Measurements from ENCODE around the gene SYT8. TPM values are rescaled to one million over a fixed set of nuclear protein-coding genes. Genes with fewer than 3 reads are reported as not detected.
"Not testable (repeated sequence)": the region's sequence is repeated elsewhere in the genome, so short reads cannot be mapped to it uniquely, and the experiment has no call there.

SYT8 gene, protein sequence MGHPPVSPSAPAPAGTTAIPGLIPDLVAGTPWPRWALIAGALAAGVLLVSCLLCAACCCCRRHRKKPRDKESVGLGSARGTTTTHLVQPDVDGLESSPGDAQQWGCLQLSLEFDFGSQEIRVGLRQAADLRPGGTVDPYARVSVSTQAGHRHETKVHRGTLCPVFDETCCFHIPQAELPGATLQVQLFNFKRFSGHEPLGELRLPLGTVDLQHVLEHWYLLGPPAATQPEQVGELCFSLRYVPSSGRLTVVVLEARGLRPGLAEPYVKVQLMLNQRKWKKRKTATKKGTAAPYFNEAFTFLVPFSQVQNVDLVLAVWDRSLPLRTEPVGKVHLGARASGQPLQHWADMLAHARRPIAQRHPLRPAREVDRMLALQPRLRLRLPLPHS
- total RNA-seq: not detected in 2 replicates

DNA sequence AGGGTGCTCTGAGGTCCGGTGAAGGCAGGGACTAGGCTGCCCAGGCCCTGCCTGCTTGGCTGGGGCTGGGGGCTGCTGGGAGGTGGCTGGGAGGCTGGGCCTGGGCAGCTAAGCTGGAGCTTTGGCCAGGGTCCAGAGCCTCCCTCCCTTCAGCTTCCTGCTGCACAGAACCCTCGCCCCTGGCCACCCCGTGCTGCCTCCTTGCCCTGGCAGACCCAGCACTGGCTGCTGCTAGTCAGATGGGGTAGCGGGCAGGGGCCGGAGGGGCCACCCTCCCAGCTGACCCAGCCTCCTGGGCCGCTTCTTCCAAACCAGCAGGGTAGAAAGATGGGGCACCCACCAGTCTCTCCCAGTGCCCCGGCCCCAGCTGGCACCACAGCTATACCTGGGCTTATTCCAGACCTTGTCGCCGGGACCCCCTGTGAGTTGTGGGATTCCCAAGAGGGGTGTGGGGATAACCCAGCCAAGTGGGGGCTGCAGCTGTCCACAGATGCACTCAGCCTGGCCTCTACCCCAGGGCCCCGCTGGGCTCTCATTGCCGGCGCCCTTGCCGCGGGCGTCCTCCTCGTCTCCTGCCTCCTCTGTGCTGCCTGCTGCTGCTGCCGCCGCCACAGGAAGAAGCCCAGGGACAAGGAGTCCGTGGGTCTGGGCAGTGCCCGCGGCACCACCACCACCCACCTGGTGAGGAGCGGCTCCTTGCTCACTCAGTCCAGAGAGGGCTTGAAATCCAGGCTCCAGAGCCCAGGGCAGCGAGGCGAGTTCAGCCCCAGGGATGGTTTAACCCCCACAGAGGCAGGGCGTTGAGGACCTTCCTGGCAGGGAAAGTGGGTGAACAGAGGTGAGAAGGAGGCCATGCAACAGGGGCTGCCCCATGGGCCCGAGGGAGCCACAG lies at the start of gene SYT8:
TSS of gene SYT8 (plus strand) at position 212 of the 892 bp plus-strand sequence. CDS start at position 328, 116 bp downstream.
- H3K27ac Mint-ChIP-seq: no peak within 1 kb of the TSS
- peaks cover 2% of the 10 kb centered on the region for H3K27me3 Mint-ChIP-seq (ENCODE audit: low read depth)
- intact Hi-C loops (cut with micrococcal nuclease): loop anchor here (5.0 to 10.0 kb wide), 2 partner anchors 50 to 317 kb away; no protein-coding TSS in a partner anchor
- H3K4me3 Mint-ChIP-seq (ENCODE audit: low read depth): no peak within 1 kb of the TSS
- H3K36me3 Mint-ChIP-seq (ENCODE audit: low read depth): no peaks in the 10 kb centered on the region
- DNase-seq (ENCODE audit: low spot score): no peak
- H3K4me1 Mint-ChIP-seq (ENCODE audit: low read depth): peaks cover 6% of the 10 kb centered on the region
- H3K9me3 Mint-ChIP-seq: no peaks in the 10 kb centered on the region

DNA sequence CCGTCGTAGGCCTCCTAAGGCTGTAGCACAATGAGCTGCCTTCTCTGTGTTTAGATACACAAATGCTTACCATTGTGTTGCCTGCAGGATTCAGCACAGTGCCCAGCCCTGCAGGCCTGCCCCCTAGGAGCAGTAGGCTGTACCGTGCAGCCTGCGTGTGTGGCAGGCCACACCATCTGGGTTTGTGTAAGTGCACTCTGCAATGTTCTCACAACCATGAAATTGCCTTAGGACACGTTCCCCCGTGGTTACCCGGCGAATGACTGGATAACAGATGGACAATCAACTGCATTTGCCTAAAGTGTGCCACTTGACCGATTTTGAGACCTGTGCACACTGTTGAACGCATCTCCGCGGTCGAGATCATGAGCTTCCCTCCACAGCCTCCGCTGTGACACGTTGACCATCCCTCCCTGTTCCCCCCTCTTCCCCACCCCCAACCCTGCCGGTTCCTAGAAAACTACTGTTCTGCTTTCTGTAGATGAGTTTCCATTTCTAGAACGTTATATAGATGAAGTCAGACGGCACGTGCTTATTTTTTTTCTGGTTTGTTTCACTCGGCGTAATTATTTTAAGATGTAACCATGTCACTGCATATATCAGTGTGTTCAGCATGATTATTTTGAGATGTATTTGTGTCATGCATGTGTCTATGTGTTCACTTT lies 48.9 kb upstream of the SYT8 start:
- H3K27ac Mint-ChIP-seq: no peak overlapping the region
- H3K27me3 Mint-ChIP-seq (ENCODE audit: low read depth): peaks cover 4% of the 10 kb centered on the region
- H3K4me3 Mint-ChIP-seq (ENCODE audit: low read depth): no peak overlapping the region
- no peaks in the 10 kb centered on the region for H3K36me3 Mint-ChIP-seq (ENCODE audit: low read depth)
- H3K9me3 Mint-ChIP-seq: no peaks in the 10 kb centered on the region
- H3K4me1 Mint-ChIP-seq (ENCODE audit: low read depth): no peaks in the 10 kb centered on the region
- no peak for DNase-seq (ENCODE audit: low spot score)
- intact Hi-C loops (cut with micrococcal nuclease): no loop called here

DNA sequence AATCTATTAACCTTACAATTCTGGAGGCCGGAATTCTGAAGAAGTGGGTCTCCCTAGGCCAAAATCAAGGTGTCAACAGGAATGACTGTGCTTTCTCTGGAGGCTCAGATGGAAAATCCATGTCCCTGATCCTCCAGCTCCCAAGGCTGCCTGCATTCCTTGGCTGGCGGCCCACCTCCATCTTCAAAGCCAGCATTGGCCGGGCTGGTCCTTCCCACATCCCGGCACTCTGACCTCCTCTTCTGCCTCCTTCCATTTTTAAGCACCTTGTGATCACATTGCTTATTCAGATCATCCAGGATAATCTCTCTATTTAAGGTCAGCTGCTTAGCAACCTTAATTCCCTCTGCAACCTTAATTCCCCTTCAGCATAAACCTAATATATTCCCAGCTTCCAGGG lies 48.3 kb upstream of the SYT8 start:
- peaks cover 6% of the 10 kb centered on the region for H3K27me3 Mint-ChIP-seq (ENCODE audit: low read depth)
- no peaks in the 10 kb centered on the region for H3K4me1 Mint-ChIP-seq (ENCODE audit: low read depth)
- intact Hi-C loops (cut with micrococcal nuclease): no loop called here
- no peaks in the 10 kb centered on the region for H3K36me3 Mint-ChIP-seq (ENCODE audit: low read depth)
- H3K4me3 Mint-ChIP-seq (ENCODE audit: low read depth): no peak overlapping the region
- no peaks in the 10 kb centered on the region for H3K9me3 Mint-ChIP-seq
- no peak overlapping the region for H3K27ac Mint-ChIP-seq
- no peak for DNase-seq (ENCODE audit: low spot score)

DNA sequence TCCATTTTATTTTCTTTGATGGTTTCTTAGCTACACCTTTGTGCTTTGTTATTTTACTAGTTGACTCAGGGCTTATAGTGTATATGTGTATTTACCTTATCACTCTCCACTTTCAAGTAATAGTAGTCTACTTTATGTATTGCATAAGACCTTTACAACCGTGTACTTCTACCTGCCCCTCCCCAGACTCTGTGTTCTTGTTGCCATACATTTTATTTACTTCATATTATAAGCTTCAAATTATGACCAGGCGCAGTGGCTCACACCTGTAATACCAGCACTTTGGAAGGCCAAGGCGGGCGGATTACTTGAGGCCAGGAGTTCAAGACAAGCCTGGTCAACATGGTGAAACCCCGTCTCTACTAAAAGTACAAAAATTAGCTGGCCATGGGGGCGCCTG lies 42.9 kb upstream of the SYT8 start:
- intact Hi-C loops (cut with micrococcal nuclease): no loop called here
- H3K27me3 Mint-ChIP-seq (ENCODE audit: low read depth): peaks cover 16% of the 10 kb centered on the region
- H3K4me1 Mint-ChIP-seq (ENCODE audit: low read depth): peaks cover 4% of the 10 kb centered on the region
- H3K36me3 Mint-ChIP-seq (ENCODE audit: low read depth): no peaks in the 10 kb centered on the region
- H3K4me3 Mint-ChIP-seq (ENCODE audit: low read depth): no peak overlapping the region
- DNase-seq (ENCODE audit: low spot score): no peak
- H3K27ac Mint-ChIP-seq: no peak overlapping the region
- H3K9me3 Mint-ChIP-seq: no peaks in the 10 kb centered on the region

DNA sequence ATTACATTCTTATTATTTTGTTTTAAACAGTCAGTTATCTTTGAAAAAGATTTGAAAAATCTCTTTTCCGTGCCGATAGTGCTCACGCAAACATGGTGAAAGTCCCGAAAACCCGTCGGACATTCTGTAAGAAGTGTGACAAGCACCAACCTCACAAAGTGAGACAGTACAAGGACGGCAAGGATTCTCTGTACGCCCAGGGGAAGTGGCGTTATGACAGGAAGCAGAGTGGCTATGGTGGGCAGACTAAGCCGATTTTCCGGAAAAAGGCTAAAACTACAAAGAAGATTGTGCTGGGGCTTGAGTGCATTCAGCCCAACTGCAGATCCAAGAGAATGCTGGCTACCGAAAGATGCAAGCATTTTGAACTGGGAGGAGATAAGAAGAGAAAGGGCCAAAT lies 42.3 kb upstream of the SYT8 start:
- H3K4me1 Mint-ChIP-seq (ENCODE audit: low read depth): peaks cover 4% of the 10 kb centered on the region
- peaks cover 16% of the 10 kb centered on the region for H3K27me3 Mint-ChIP-seq (ENCODE audit: low read depth)
- no peaks in the 10 kb centered on the region for H3K36me3 Mint-ChIP-seq (ENCODE audit: low read depth)
- H3K4me3 Mint-ChIP-seq (ENCODE audit: low read depth): peak overlapping the region; percentile 58
- DNase-seq (ENCODE audit: low spot score): no peak
- intact Hi-C loops (cut with micrococcal nuclease): no loop called here
- no peaks in the 10 kb centered on the region for H3K9me3 Mint-ChIP-seq
- no peak overlapping the region for H3K27ac Mint-ChIP-seq

DNA sequence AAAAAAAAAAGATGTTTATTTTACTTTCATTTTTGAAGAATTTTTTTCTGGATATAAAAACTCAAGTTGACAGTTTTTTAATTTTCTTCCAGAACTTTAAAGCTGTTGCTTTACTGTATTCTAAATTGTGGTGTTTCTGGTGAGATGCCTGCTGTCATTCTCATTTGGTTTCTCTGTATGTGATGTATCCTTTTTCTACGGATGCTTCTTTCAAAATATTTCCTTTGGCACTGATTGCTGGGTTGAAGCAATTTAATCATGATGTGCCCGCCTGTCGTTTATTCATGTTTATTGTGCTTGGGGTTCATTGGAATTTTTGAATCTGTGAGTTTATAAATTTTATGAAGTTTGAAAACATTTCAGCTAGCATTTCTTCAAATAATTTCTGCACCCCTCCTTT lies 41.7 kb upstream of the SYT8 start:
- Mint-ChIP-seq H3K27me3 (ENCODE audit: low read depth) (peaks cover 16% of the 10 kb centered on the region), H3K4me1 (ENCODE audit: low read depth) (peaks cover 4% of the 10 kb centered on the region), H3K27ac (no peak overlapping the region), H3K36me3 (ENCODE audit: low read depth) (no peaks in the 10 kb centered on the region), H3K4me3 (ENCODE audit: low read depth) (no peak overlapping the region), H3K9me3 (no peaks in the 10 kb centered on the region)
- no peak for DNase-seq (ENCODE audit: low spot score)
- intact Hi-C loops (cut with micrococcal nuclease): no loop called here

DNA sequence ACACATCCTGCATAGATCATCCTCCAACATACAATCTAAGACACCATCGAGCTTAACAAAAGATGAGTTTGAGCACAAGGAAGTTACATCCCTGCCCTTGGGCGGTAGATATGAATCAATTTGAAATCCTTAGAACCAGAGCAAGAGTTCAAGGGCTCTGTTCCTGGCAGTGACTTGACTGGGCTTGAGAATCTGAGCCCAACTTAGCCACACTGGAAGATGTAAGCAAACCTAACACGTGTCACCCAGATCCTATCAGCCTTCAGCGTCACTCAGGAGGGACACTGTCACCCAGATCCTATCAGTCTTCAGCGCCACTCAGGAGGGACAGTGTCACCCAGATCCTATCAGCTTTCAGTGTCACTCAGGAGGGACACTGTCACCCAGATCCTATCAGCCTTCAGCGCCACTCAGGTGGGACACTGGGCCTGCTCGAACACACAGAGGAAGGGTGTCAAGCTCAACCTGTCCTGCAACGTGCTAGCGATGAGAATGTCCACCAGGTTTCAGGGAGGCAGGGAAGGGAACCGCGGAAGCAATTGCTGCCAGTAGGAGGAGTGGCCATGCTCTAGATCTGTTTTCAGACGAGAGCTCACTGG lies 38.3 kb upstream of the SYT8 start:
- Mint-ChIP-seq H3K4me3 (ENCODE audit: low read depth) (no peak overlapping the region), H3K9me3 (no peaks in the 10 kb centered on the region), H3K27ac (no peak overlapping the region), H3K36me3 (ENCODE audit: low read depth) (no peaks in the 10 kb centered on the region), H3K27me3 (ENCODE audit: low read depth) (peaks cover 13% of the 10 kb centered on the region), H3K4me1 (ENCODE audit: low read depth) (peaks cover 4% of the 10 kb centered on the region)
- intact Hi-C loops (cut with micrococcal nuclease): no loop called here
- DNase-seq (ENCODE audit: low spot score): no peak

DNA sequence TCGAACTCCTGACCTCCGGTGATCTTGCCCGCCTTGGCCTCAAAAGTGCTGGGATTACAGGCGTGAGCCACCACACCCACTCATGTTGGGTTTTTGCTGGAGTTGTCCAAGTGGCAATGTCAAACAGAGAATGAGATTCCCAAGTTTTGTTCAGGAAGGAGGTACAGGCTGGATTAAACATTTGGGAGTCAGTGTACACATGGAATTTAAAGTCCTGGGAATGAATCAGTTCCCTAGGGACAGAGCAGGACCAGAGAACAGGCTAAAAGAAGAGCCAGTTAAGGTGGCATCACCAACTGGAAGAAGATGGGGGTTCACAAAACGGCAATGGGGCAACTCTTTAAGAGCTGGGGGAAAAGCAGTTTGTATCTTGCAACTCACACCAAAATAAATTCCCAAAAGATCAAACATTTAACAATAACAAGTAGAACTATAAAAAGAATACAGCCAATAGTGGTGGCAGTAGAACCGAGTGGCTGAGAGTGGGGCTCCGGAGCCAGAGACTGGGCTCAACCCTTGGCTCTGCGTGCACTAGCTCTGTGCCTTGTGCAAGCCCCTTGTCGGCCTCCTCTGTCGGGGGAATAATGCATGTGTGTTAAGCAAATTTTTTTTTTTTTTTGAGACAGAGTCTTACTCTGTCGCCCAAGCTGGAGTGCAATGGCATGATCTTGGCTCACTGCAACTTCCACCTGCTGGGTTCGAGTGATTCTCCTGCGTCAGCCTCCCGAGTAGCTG lies 37.2 kb upstream of the SYT8 start:
- Mint-ChIP-seq H3K4me1 (ENCODE audit: low read depth) (peaks cover 2% of the 10 kb centered on the region), H3K36me3 (ENCODE audit: low read depth) (no peaks in the 10 kb centered on the region), H3K27me3 (ENCODE audit: low read depth) (peaks cover 7% of the 10 kb centered on the region), H3K27ac (no peak overlapping the region), H3K9me3 (no peaks in the 10 kb centered on the region), H3K4me3 (ENCODE audit: low read depth) (no peak overlapping the region)
- intact Hi-C loops (cut with micrococcal nuclease): no loop called here
- no peak for DNase-seq (ENCODE audit: low spot score)

DNA sequence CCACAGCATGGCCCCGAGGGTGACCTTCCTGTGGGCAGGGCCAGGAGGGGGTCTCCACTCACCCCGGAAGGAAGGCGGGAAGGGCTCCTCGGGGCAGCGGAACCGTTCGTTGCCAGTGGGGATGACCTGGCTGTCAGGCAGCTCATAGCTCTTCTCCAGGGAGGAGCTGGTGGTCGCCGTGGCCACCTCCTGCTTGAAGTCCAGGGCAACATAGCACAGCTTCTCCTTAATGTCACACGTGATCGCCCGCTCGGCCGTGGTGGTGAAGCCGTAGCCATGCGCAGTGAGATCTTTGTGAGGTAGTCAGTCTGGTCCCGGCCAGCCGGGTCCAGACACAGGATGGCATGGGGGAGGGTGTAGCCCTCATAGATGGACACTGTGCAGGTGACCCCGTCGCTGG lies 31.5 kb upstream of the SYT8 start:
- peaks cover 8% of the 10 kb centered on the region for H3K27me3 Mint-ChIP-seq (ENCODE audit: low read depth)

DNA sequence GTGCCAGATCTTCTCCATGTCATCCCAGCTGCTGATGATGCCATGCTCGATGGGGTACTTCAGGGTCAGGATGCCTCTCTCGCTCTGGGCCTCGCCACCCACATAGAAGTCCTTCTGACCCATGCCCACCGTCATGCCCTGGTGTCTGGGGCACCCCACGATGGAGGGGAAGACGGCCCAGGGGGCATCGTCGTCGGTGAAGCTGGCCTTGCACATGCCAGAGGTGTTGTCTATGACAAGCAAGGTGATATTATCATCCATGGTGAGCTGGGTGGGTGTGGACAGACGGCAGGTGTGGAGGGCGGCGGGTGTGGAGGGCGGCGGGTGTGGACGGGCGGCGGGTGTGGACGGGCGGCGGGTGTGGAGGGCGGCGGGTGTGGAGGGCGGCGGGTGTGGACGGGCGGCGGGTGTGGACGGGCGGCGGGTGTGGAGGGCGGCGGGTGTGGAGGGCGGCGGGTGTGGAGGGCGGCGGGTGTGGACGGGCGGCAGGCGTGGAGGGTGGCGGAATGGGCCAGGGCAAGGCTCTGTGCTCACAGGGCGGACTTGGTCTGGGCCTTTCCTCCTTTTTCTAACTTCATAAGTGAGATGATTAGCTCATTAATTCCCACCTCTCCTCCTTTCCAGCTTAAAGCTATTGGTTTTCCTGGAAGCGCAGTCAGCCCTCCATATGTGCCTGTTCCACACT lies 30.8 kb upstream of the SYT8 start:
- H3K27ac Mint-ChIP-seq; DNase-seq (ENCODE audit: low spot score); H3K9me3 Mint-ChIP-seq; H3K4me3 Mint-ChIP-seq (ENCODE audit: low read depth); H3K36me3 Mint-ChIP-seq (ENCODE audit: low read depth); intact Hi-C loops (cut with micrococcal nuclease); H3K4me1 Mint-ChIP-seq (ENCODE audit: low read depth): not testable (repeated sequence)
- peaks cover 11% of the 10 kb centered on the region for H3K27me3 Mint-ChIP-seq (ENCODE audit: low read depth)

More for the DNA sequence above, 31.5 kb upstream of the SYT8 start:
- no peak overlapping the region for H3K4me3 Mint-ChIP-seq (ENCODE audit: low read depth)
- H3K27ac Mint-ChIP-seq: no peak overlapping the region
- intact Hi-C loops (cut with micrococcal nuclease): no loop called here
- no peaks in the 10 kb centered on the region for H3K4me1 Mint-ChIP-seq (ENCODE audit: low read depth)
- DNase-seq (ENCODE audit: low spot score): no peak
- no peaks in the 10 kb centered on the region for H3K9me3 Mint-ChIP-seq
- H3K36me3 Mint-ChIP-seq (ENCODE audit: low read depth): no peaks in the 10 kb centered on the region

DNA sequence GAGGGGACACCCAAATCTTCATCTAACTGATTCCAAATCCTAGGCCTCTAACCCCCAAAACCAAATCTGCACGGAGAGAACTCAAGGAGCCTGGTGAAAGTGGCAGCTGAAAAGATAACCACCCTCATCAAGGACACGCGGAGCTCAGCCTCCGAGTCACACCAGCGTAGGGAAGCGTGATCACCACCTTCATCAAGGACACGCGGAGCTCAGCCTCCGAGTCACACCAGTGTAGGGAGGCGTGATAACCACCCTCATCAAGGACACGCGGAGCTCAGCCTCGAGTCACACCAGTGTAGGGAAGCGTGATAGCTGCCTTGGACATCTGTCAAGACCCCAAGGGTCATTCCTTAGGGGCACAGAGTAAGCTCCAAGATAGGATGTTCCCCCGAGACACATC lies 29.3 kb upstream of the SYT8 start:
- intact Hi-C loops (cut with micrococcal nuclease): no loop called here
- no peak for DNase-seq (ENCODE audit: low spot score)
- Mint-ChIP-seq H3K4me3 (ENCODE audit: low read depth) (no peak overlapping the region), H3K27me3 (ENCODE audit: low read depth) (peaks cover 17% of the 10 kb centered on the region), H3K4me1 (ENCODE audit: low read depth) (no peaks in the 10 kb centered on the region), H3K36me3 (ENCODE audit: low read depth) (no peaks in the 10 kb centered on the region), H3K9me3 (no peaks in the 10 kb centered on the region), H3K27ac (no peak overlapping the region)
